Colon (tissue), 2 donors: ENCODE data around the gene CDH24.

Experiments used
- FAIRE-seq: peaks from 2 replicates; lab custom pipeline; 2012; peaks lifted over from hg19 to GRCh38; lab: Jason Lieb, UNC
- donor health status: control.
- donor health status: control.

Gene CDH24

DNA sequence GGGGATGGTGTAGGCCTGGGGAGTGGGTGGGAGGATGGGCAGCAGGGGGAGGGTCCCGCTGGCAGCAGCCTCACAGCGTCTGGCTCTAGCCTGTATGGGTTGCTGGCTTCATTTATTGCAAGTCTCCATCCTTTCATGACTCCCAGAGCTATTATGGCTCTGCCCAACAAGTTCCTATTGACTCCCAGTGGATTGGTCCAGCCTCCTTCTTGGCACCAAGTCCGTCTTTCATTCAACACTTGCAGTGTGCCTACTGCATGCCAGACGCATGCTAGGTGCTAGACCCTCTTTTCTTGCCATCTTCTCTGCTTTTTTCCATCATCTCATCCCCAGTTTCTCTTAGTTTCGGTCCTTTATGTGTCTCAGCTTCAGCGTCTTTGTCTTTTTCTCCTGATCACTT is 14.2 kb downstream of the CDH24 start:
- FAIRE-seq = no peak

DNA sequence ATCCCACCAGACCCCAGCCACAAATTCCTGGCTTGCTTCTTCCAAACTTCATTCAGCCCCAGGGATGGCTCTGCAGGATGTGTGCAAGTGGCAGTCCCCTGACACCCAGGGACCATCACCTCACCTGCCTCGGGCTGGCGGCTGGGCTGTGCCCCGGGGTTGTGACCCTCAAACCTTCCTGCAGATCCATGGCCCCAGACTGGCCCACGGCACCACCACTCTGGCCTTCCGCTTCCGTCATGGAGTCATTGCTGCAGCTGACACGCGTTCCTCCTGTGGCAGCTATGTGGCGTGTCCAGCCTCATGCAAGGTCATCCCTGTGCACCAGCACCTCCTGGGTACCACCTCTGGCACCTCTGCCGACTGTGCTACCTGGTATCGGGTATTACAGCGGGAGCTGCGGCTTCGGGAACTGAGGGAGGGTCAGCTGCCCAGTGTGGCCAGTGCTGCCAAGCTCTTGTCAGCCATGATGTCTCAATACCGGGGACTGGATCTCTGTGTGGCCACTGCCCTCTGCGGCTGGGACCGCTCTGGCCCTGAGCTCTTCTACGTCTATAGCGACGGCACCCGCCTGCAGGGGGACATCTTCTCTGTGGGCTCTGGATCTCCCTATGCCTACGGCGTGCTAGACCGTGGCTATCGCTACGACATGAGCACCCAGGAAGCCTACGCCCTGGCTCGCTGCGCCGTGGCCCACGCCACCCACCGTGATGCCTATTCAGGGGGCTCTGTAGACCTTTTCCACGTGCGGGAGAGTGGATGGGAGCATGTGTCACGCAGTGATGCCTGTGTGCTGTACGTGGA is 15.0 kb downstream of the CDH24 start, which contains the start of gene PSMB11:
TSS of gene PSMB11 (plus strand) at position 51 of the 804 bp plus-strand sequence. CDS start at position 65, 14 bp downstream.
- FAIRE-seq = no peak

DNA sequence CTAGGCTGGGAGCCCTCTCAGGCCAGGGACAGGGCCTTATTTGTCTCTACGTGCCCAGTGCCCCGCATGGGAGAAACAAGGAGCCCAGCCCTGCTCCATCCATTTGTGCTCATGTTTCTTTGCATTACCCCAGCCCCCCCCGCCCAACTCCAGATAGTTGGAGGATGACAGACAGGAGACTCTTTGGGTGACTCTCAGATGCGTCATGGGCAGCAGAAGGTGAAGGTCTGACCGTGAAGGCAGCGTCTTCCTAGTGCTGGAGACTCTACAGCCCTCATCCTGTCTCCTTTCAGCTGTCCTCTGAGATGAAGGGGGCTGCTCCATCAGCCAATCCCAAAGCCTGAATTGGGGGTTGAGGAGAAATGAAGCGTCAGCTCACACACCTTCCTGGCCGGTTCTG is 15.6 kb downstream of the CDH24 start:
- FAIRE-seq = no peak

DNA sequence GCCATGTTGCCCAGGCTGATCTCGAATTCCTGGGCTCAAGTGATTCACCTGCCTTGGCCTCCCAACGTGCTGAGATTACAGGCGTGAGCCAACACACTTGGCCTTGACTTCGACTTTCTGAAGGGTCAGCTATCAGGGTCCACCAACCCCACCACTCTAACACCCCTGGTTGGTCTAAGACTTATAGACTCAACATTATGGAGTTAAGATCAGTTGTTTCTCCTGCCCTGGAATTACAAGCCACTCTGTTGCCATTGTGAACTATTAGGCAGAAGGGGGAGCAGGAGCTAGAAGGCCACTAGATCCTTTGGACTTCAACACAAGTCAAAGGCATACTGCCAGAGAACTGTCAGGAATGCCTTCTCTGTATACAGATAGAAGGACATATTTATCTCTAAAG is 17.2 kb downstream of the CDH24 start:
- FAIRE-seq = no peak

DNA sequence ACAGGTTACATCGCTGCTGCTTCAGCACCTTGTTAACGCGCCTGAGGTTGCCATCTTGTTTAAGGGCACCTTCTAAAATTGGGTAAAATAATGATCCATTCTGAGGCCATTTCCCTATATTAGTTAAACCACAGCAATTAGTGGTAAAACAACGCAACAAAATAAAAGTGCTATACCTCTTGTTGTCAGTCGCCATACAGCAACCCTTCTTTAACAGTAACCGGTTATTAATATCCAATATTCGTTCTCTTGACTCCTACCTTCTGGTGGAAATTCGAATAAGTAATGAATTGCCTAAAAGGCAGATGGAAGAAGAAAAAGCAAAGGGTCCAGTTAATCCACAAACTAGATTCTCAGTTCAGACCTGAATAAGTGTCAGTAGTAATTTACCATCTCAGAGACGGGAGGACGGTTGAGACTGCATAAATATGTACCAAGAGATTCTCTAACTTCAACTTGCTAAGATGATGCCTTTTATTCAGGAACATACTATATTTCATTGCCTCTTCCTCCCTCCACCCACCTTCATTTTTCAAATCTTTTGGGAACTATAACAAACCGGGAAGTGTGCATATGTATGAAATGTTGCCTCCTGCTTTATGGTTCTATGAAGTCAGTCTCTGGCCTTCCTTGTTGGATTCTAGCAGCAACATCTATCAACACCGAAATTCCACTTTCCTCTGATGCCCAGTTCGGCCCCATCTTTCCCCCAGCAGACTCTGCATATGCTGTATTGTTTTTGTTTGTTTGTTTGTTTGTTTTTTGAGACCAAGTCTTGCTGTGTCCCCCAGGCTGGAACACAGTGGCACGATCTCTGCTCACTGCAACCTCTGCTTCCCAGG is 21.8 kb downstream of the CDH24 start:
- no peak for FAIRE-seq

DNA sequence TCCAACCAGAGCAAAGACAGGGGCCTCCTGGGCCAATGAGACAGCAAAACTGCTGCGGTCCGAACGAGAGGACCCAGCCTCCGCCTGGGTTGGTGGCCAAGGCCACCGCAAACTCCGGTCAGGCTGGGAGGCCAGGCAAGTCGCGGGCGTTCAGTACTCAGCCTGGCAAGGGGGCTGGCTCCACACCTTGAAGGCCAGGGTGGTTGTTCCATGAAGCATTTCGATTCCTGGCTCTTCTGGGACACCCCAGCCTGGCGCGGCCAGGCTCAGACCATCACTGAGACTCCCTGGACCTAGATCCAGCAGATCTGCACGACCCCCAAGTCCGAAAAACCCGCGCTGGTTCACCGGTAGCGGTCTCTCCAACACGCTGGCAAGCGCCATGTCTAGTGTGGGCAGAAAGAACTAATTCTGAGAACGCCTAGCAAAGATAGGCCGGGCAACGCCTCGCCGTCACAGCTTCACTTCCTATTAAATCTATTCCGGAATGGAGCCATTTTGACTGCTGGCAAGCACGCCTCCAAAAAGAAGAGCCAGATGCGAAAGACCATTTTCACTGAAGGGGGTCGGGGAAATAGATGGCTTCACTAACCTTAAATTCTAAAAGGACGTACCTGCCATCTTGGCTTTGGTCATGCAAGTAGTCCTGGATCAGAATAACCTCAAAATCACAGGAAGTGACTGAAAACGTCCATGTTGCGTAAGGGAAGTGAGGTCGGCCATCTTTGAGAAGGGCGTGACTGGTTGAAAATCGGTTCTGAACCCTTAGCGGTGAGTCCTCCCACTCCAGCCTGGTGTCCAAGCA is 22.6 kb downstream of the CDH24 start, which contains the start of gene PSMB5:
TSS of gene PSMB5 (minus strand) at position 403 of the 805 bp plus-strand sequence. CDS start at position 384, 19 bp downstream.
- FAIRE-seq = no peak

DNA sequence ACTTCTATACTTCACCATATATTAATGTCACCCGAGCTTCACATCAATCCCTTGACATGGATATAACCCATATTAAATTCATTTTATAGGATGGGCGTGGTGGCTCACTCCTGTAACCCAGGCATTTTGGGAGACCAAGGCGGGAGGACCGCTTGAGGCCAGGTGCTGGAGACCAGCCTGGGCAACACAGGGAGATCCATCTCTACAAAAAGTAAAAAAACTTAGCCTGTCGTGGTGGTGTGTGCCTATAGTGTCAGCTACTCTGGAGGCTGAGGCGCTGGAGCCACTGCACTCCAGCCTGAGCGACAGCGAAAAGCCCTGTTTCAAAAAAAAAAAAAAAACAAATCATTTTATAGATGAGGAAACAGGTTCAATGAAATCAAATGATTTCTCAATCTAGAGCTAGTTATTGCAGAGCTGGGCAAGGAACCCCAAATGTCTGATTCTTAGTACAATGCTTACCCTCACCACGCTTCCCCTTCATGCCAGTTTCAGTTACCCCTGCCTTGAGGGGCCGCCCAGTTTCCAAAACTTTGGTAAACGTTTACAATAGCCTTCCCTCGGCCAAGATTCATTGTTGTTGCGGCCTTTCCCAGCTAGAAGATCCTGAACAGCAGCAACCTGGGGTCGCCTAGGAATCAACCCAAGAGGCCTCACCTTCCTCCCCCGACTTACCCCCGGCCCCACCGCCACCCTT is 23.4 kb downstream of the CDH24 start:
- FAIRE-seq = no peak

DNA sequence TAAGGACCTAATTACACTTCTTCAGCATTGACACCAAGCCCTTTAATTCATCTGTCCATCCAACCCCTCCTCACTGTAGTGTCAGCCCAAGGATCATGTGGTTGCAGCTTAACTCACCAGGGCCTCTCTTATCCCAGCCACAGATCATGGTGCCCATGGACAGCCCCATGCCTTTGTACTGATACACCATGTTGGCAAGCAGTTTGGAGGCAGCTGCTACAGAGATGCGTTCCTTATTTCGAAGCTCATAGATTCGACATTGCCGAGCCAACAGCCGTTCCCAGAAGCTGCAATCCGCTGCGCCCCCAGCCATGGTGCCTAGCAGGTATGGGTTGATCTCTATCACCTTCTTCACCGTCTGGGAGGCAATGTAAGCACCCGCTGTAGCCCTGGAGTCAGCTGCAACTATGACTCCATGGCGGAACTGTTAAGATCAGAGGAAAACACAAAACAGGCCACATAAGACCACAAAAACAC is 24.0 kb downstream of the CDH24 start:
- no peak for FAIRE-seq

DNA sequence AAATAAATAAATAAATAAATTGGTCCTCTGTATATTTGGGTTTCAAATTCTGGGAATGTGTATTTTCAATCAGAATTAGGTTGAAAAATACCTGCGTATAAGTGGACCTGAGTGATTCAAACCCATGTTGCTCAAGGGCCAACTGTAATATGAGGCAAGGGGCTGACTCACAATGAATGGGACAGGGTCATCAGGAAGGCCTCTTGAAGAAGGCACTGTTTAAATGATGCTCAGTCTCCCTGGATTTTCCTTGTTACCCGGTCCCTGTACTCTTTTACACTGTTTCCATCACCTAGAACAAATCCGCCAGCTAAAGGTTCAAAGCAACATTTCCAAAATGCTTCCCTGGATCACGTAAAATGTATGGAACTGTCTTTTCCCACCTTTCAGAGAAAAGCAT is 26.4 kb downstream of the CDH24 start:
- no peak for FAIRE-seq

DNA sequence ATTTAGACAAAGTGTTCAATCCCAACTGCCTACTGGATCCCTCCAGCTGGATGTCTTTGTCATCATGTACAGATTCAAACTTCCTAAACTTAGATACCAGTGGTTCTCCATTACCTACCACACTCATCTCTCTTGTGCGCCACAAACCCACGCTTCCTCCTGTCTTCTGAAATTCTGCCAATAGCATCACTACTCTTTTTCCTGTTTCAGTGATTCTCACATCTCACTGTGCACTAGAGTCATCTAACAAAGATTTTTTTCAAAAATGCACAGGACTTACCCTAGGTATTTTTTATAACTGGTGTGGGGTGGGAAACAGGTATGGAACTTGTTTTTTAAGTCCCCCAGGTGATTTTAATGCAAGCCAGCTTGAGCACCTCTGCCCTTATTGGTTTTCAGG is 28.5 kb downstream of the CDH24 start:
- no peak for FAIRE-seq

DNA sequence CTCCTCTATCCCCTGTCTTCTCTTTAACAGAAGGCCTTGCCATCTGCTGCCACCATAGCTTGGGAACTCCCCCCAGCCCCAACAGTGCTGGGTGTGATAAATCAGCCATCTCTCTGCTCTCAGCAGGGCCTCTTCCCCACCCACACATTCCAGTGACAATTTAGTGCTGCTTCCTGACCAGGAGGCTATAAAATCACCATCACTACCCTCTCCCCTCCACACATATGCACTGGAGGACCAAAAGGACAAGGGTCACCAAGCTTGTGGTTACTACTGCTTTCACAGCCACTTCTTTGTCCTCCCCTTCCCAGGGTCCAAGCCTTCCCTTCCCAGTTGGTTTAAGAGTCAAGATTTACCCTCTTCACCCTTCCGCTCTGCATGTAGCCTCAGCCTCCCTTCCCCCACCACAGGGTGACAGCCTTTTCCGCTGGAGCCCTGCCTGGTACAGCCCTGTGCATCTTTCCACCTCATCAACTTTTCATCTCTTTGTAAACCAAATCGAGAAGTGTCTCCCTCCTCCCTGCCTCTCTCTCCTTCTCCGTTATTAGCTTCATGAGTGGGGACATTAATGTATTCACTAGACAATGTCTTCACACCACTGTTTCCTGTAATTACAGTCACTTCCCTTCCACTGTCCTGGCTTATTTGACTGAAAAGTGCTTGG is 32.0 kb downstream of the CDH24 start:
- FAIRE-seq = no peak

DNA sequence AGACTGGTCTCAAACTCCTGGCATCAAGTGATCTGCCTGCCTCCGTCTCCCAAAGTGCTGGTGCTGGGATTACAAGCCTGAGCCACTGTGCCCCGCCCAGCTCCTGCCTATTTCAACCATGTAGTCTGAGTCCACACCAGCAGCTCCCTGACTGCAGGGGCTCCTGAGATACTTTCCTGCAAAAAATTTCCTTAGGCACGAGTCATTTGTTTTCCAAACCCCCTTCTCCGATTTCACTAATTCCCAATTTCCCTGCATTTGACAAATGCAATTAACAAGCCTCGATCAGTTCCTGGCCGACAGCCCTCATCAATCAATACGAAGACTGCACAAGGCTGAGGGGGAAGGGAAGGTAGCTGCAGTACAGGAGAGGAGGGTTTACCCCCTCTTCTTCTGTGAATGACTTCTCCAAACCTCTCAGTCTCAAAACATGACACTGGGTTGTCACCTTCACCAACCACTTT is 32.7 kb downstream of the CDH24 start:
- FAIRE-seq = no peak

DNA sequence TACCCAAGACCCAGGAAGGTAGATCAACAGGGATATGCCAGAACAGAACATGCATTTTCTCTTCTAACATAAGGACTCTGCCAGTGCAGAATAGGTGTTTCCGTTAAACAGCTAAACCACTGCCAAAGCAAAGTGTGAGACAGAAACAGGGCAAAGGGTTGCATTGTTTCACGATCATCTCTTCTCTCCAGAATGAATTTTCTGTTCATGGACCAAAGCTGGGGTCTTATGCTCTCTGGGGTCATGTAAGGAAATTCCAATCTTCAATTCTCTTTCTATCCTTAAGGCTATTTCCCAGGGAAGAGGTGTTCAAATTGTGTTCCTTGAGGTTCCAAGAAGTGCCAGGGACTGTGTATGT is 33.5 kb downstream of the CDH24 start:
- no peak for FAIRE-seq

DNA sequence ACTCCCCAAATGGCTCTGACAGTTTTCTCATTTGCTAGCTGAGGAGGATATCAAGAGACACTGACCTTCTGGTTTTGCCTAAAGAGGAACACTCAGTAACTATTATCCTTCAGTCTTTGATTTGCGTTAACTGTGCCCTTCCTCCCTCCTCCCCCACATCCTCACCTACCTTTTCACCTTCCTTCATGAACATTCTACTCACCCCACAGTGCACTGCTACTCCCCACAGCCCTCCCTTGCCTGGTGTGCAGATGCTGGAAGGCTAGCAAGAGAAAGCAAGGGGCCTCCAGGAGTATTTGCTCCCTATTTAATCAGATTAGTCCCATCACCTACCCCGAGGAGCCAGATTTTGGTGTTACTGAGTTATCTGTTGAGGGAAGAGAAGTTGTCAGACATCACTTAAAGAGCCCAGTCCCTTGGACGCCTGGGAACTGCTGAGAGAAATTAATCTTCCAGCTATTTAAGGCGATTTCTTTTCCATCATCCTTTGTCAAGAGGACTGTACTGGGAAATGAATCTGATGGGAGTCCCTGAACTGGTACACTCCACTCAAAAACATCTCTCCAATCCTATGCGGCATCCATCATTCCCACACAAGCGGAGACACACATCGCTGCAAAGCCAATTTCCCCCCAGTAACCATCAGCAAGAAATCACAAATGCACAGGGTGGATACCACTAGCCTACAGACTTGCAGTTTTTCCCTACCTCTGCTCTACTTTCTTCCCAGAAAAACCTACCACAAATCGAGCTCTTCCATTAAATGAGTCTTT is 34.1 kb downstream of the CDH24 start:
- no peak for FAIRE-seq

DNA sequence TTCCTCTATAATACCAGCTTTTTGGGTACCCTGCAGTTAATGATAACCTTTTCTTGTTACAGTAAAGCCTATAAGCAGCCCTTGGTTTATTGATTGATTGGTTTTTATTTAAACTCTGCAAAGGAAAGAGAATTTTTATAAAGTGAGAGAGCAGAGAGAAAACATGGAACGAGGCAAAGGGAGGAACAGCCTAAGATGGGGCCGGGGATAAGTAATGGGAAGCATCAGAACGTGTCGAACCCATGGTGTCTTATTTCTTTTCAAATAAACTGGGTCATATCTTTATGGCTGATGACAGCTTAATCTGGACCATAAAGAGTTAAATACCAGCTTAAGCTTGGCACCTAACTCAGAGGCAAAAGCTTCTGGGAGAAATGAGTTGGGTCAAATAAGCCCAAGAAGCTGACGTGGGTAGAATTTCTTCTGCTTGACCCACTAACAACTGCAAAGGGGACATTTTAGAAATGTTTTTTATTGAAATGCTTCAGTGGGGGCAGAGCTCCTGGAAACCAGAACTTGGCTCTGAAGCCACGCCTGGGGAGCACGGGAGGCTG is 35.4 kb downstream of the CDH24 start:
- FAIRE-seq = no peak

DNA sequence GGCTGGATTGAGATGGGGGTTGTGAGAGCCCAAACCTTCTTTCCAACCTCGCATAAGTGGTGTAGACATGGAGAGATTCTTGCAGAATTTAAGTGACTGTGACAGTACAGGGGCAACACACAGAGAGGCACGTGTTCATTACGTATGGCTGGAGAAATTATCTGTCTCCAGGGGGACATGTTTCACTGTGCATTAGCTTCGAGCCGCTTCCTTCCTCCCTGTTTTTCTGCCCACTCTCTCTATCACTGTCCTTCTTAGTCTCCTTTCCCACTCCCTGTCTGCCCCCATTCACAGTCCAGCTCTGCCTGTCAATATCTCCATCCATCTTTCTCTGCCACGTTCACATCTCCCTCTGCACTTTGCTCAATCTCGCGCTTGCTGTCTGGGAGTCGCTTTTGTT is 35.9 kb downstream of the CDH24 start:
- FAIRE-seq = no peak

DNA sequence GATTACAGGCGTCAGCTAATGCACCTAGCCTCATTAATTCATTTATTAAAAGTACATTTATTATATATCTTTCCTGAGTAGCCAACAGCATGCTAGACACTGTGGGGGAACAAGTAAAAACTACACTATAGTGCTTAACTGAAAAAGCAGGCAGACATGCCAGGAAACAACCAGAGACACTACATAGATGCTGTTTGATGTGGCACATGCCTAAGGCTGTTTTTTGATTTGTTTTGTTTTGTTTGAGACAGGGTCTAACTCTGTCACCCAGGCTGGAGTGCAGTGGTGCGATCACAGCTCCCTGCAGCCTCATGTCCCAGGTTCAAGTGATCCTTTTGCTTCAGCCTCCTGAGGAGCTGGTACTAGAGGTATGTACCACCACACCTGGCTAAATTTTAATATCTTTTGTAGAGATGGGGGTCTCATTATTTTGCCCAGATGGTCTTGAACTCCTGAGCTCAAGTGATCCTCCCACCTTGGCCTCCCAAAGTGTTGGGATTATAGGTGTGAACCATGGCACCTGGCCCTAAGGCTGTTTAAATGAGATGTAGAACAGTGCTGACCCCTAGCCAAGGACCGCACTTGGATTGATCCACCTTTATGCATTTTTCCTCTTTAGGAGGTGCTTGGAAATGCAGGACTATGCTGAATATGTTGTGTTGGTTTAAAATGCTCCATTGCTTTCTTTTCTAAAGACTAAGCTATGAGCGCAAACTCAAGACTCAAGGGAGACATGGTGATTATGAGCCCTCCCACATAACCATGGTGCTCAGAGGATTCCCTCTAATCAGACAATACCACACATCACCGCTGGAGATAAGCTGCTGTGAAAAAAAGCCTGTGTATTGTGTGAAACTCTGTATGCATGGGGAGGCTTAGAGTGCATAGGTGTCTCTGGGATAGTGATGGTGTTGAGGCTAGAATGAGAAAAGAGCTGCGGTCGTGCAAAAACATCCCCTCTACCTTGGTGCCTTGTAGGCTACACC is 36.9 kb downstream of the CDH24 start:
- no peak for FAIRE-seq

DNA sequence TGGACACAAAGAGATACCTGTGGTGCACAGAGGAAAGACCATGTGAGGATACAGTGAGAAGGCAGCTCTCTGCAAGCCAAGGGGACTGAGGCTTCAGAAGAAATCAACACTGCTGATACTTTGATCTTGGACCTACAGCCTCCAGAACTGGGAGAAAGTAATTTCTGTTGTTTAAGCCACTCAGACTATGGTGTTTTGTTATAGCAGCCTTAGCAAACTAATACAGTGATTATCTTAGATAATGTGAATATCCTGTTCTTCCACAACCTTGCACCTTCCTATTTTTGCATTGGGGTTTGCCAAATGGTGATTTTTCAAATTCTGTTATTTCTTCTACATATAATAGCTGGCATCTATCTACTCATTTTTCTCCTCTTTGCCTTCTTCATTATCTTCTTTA is 39.2 kb downstream of the CDH24 start:
- no peak for FAIRE-seq

DNA sequence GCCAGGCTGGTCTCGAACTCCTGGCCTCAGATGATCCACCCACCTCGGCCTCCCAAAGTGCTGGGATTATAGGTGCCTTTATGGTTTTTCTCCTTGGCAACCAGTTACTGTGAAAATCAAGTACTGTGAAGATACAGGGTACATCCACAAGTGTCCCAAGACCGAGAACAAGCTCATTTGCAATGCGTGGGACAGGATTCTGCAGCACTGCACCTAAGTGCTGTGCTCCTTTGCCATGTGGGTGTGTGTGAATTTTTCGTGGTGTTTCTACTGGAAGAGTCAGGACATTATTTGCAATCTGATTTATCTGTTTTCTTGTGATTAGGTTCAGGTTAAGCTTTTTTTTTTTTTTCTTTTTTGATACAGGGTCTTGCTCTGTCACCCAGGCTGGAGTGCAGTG is 40.2 kb downstream of the CDH24 start:
- FAIRE-seq = no peak
